ENCODE results near the gene CNN3. TPM values are rescaled to one million over a fixed set of nuclear protein-coding genes. Genes with fewer than 3 reads are reported as not detected.

The CNN3 gene
- total RNA-seq, 1 experiment from 2014 or later, result 106 TPM

DNA sequence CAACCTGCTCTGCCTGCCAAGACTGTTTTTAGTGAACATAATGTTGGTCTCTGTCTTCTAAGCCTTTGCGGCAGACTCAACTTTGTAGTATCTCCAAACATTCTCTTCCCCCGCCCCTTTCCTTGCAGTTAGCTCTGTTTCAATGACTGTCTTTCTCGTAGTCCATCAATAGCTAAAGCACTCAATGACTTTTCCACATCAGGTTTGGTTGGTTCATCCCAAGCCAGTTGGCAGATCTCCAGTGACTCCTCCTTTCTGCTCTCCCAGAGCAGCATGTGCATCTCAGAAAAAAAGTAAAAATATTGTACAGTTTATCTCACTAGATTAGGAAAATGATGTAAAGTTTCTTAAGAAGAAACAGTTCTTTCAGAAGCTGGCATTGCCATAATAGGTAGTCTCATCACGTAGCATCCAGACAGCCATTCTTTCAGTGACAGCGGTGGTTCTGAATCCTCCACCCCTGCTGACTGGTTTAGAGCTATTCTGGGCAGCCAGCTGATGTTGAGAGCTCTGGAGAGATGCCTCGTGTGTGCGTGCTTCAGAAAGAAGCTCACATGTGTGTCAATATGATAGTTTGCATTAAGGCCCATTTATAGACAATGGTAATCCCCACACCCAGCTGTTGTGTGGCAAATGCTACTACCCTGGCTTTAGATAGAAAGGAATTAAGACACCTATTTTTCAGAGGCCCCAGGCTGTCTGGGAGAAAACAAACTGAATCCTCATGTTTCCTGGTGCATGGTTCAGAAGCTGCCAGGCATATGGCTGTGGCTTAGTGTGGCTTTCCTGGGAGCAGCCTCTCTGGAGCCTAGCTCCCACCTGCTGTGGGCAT lies 53.2 kb downstream of the CNN3 start:
- no peak for DNase-seq (ENCODE audit: low read depth)
- in situ Hi-C loops (cut with HindIII; ENCODE audit: low pct_unique_long_range_greater_than_20kb, low sequenced_read_pairs), result no loop called here

DNA sequence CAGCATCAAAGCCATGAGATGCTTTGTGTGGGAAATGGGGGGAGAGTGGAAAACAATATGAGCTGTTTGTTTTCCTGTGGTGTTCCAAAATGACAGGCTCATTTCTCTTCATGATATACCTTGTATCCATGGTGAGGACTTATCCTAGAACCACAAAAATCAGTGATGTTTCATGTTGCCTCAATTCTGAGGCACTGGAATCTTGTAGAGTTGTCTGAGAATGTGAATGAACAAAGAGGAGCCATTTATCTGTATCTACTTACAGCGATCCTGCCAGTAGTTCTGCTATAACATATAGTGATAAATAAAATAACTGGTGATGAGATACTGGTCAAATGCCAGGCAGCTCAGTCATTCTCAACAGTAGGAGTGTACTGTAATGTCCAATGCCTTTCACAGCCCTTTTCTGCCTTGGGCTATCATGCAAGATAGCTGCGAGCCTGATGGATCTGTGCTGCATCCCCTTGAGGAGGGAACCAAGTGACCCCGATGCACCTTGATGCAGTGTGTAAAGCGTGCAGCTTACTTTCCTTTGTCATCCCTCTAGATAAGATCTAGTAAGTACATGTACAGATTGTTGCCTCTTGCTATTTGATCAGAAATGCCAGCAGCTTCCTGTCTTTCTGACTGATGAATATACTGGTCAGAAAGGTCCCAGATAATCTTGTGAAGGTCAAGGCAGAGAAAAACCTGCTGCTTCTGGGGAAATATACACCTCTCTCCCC lies 54.0 kb downstream of the CNN3 start:
- in situ Hi-C loops (cut with HindIII; ENCODE audit: low pct_unique_long_range_greater_than_20kb, low sequenced_read_pairs), result no loop called here
- no peak for DNase-seq (ENCODE audit: low read depth)

DNA sequence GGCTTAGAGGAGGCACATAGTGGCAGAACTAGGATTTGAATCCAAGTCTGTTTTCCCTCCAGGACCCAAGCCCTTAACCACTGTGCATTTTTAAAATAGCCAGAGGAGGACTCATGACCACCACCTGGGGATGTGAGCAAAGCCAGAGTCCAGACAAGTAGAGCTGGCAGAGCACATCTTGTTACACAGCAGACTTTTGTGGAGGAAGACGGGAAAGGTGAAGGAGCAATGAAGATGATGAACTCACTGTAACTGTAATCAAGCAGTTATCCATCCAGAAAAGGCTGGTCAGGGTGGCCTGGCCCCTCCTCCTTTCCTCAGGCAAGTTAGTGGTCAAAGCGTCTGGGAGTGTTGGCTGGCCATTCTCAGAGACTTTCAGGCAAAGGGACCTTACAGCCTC lies 55.9 kb downstream of the CNN3 start:
- DNase-seq (ENCODE audit: low read depth), result no peak
- in situ Hi-C loops (cut with HindIII; ENCODE audit: low pct_unique_long_range_greater_than_20kb, low sequenced_read_pairs), result no loop called here

DNA sequence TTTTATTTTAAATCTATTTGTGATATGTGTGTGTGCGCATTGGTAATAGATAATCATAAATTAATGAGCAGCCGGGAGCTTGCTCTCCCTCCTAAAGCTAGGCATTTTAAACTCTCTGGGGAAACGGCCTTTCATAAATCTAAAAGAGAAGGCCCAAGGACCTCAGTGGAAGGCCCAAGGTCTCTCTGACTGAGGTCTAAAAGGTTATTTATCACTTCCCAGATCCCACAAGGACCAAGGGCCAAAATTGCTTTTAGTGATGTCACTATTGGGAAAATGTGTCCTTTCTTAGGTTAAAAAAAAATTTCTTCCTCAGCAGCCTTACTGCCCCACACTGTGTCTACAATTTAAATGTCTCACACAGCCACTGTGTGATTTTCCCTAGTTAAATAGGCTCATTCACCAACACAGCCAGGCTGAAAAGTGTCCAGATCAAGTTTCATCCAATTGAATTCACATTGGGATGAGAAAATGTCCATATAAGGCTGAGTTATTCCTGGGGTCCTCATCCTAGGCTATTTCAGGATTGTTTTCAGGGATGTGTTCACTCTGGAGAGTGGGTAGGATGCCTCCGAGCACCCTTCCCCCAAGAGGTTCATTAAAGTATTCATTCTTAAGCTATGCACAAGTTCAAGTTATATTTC lies 60.6 kb downstream of the CNN3 start:
- DNase-seq (ENCODE audit: low read depth), result no peak
- in situ Hi-C loops (cut with HindIII; ENCODE audit: low pct_unique_long_range_greater_than_20kb, low sequenced_read_pairs), result no loop called here

DNA sequence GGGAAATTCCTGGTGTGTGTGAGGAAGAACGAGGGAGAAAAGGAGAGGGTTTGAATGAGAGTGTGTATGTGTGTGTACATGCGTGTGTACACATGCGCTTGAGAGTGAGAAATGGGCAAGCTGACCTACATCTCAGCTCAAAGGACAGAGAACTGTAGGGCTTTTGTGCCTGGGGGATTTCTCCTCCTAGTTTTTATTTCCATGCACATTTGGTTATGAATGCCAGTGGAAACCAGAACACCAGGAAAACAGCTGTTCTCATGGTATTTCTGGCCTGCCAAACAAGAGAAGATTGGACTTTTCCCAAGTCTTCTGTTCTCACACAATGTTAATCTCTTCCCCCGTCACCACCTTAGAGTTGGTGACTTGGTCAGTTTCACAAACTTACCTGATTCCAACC lies 61.5 kb downstream of the CNN3 start:
- DNase-seq (ENCODE audit: low read depth), result no peak
- in situ Hi-C loops (cut with HindIII; ENCODE audit: low pct_unique_long_range_greater_than_20kb, low sequenced_read_pairs), result no loop called here

DNA sequence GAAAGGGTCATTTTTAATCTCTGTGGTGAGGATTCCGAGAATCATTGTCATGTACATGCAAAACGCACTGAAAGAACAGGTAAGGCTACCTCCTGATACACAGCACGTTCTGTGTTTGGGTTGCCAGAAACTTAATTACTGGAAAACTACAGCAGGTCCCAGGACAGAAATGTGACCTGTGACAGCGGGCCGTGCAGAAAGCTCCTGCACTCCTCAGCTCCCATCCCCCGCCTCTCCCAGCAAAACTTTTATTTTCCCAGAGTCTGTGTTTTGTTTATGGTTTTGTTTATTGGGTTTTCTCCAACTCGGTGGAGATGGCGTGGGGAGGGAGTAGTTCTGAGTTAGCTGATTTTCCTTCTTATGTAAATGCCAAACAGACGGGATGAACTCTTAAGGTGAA lies 62.1 kb downstream of the CNN3 start:
- no peak for DNase-seq (ENCODE audit: low read depth)
- in situ Hi-C loops (cut with HindIII; ENCODE audit: low pct_unique_long_range_greater_than_20kb, low sequenced_read_pairs), result no loop called here

DNA sequence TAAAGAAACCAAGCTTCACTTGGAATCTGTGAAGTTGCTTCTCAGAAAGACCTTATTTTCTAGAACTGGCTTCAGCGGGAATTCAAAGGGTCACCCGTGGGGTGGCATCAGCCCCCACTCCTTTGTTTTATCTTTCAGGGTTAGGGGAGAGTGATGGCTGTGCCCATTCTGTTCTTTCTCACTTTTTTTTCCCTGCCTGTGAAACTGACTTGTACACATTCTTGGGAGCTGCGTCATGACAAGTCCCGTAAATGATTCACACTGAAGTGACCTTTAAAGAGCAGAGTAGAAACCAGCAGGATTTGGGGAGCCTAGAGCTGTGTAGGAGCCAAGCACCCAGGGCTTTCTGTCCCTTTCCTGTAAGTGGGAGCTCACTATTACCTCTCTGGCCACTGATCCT lies 63.0 kb downstream of the CNN3 start:
- in situ Hi-C loops (cut with HindIII; ENCODE audit: low pct_unique_long_range_greater_than_20kb, low sequenced_read_pairs), result no loop called here

DNA sequence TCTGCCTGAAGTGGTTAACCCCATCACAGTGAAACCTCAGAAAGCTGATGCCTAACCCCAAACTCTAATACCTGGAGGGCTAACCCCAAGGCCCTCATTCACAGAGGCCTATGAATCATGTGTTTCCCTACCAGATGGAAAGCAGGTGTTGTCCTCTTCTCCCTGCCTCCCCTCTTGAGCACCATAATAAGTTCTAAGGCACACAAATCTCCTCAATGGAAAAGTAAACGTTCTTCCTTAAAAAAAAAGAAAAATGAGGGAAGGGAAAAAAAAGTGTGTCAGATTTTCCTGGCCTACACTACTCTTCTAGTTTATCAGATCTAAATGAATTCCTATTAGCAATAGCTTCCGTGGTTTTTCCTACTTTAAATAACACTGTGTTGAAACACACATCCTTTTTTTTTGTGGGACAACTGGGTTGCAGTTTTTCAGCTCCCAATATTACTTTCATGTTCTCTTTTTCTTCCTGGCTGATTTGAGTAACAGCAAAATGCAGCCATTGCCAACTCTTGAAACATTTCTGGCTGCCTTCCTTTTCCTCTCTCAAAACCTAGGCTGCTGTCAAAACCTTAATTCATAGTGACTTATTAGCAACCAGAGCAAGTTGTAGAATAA lies 63.5 kb downstream of the CNN3 start:
- in situ Hi-C loops (cut with HindIII; ENCODE audit: low pct_unique_long_range_greater_than_20kb, low sequenced_read_pairs), result no loop called here
- no peak for DNase-seq (ENCODE audit: low read depth)

More for the DNA sequence above, 63.0 kb downstream of the CNN3 start:
- DNase-seq (ENCODE audit: low read depth), result peak; percentile 41

DNA sequence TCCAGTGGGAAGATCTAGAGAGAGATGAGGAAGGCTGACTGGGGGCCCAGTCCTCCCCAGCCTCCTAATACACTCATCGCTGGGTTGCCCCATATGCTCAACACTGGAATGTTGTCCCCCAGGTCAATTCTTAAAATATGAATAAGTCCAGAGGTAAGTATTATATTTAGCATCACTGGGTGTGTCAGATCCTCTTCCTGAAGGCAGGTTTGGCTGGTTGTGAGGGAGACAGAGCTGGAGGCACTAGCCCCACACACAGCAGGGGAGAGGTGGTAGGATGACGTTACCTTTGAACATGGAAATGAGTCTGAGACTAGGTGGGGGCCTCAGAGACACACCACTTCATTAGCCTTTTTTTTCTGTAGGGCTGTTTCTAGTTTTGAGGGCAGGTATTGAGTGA lies 64.2 kb downstream of the CNN3 start:
- in situ Hi-C loops (cut with HindIII; ENCODE audit: low pct_unique_long_range_greater_than_20kb, low sequenced_read_pairs), result no loop called here
- no peak for DNase-seq (ENCODE audit: low read depth)

DNA sequence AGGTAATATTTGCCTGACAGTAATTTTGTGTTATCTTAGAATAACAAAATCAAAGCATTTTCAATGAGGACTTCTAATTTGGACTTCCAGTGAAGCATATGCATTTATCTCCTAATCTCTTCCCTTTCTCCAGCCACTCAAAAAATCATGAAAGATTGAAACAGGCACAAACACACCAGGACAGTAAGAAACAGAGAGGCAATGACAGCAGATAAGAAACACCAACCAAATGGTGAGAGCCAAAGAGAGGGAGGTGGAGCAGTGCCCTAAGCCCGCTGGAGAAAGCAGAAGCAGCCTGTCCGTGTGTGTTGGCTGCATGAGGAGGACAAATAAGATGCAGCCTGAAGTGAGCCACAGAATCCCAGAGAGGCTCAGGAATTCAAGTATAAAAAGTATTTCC lies 67.7 kb downstream of the CNN3 start:
- no peak for DNase-seq (ENCODE audit: low read depth)
- in situ Hi-C loops (cut with HindIII; ENCODE audit: low pct_unique_long_range_greater_than_20kb, low sequenced_read_pairs), result no loop called here

DNA sequence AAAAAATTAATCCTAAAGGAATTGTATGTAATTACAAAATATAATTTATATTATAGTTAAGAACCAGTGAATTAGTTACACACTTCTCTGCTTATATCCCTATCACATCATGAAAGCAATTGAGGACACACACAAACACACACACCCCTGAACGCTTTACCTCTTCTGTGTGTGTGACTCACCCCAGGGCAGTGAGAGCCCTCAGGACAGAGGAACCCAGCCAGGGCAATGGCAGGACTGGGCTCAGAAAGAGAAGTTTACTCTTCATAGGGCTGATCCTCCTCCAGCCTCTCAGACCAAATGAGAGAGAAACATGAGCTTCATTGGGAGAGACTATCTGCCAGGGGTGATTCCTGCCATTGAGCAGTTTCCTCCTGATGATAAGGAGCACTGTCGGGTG lies 68.6 kb downstream of the CNN3 start:
- no peak for DNase-seq (ENCODE audit: low read depth)
- in situ Hi-C loops (cut with HindIII; ENCODE audit: low pct_unique_long_range_greater_than_20kb, low sequenced_read_pairs), result no loop called here

DNA sequence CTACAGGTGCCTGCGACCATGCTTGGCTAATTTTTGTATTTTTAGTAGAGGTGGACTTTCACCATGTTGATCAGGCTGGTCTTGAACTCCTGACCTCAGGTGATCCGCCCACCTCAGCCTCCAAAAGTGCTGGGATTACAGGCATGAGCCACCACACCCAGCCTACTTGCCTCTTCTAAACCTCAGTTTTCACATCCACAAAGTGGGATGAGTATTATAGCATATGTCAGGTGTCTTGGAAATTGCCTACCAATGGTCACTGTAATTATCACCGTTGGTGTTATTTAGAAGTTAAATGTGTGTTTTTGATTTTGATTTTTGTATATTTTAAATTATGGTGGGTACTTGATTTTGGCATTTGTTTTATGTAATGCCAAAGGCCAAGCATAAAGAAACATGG lies 70.0 kb downstream of the CNN3 start:
- in situ Hi-C loops (cut with HindIII; ENCODE audit: low pct_unique_long_range_greater_than_20kb, low sequenced_read_pairs), result no loop called here
- DNase-seq (ENCODE audit: low read depth), result no peak

DNA sequence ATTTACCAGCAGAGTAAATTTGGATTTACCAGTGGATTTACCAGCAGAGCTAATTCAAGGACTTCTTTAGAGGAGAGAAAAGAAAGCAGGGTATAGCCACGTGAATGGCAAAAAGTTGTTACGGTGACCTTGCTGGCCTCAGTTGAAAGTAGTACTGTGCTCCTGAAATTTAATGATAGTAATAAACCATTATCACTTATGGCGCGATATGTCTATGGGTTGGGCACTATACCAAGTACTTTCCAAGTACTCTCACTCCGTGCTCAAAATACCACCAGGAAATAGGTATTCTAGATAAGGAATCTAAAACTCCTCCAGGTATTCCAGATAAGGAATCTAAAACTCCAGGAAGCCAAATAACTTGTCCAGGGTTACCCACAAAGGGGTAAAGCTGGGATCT lies 70.9 kb downstream of the CNN3 start:
- in situ Hi-C loops (cut with HindIII; ENCODE audit: low pct_unique_long_range_greater_than_20kb, low sequenced_read_pairs), result no loop called here
- no peak for DNase-seq (ENCODE audit: low read depth)

DNA sequence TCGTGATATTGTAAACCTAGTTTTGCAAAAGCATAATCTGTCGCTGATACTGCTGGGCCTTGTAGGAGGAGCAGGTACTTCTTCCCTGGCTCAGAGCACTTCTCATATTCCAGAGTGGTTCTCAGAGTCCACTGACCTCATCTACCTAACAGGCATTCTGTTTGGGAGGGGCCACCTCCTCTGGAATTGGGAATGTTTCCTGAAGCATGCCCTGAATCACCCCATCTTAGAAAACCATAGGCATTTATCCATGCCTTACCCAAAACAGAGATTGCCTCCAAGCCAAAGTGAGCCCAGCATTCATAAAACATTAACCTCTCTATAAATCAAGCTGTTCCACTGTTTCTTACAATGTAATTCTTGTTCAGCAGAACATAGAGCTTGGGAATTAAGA lies 71.6 kb downstream of the CNN3 start:
- in situ Hi-C loops (cut with HindIII; ENCODE audit: low pct_unique_long_range_greater_than_20kb, low sequenced_read_pairs), result no loop called here
- peak; percentile 32 for DNase-seq (ENCODE audit: low read depth)

DNA sequence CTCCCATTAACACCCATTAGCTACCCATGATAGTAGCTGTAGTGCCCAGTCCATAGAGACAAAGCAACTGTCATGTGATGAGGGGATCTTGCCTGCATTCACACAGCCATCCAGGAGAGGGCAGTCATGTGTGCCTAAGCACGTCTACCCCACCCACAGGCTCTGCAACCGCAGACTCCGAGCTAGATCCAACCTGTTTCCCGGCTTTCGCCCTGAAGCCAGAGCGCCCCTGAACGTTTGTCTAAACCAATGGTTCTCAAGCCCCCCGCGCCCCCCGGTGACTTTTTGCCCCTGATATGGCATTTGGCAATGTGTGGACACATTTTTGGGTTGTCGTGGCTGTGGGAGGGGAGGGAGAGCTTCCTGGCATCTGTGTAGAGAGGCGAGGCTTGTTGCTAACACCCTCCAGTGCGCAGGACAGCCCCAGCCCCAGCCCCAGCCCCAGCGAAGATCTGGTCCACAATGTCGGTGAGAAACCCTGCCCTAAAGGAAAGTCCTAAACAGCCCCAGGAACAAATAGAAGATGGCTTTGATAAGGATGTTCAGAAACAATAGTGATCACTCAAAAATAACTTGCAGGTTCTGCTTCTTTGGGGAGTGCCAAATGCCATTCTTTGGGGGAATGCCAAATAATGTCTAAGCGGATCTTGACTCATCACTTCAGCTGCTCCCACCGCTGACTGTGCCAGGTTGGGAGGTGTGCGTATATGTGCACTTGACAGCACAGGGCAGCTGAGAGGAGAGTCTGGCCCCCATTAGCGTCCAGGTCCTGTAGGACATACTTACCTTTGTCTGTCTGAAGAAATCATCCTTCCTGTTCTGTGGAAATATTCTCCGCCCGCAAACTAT lies 72.2 kb downstream of the CNN3 start:
- DNase-seq (ENCODE audit: low read depth), result peak; percentile 64
- in situ Hi-C loops (cut with HindIII; ENCODE audit: low pct_unique_long_range_greater_than_20kb, low sequenced_read_pairs), result no loop called here

DNA sequence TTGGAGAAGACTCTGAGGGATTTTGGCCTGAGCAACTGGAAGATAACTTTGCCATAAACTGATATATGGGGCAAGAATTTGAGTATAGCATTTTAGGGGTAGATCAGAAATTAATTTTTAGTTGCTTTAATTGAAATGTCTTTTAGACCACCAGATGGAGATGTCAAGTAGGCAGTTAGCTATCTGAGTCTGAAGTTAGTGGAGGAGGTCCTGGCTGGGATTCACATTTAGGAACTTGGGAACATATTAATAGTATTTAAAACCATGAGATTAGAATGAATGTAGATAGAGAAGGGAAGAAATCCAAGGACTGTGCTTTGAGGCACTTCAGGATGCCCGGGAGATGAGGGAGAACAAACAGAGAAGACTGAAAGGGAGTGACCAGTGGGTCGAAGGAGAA lies 74.1 kb downstream of the CNN3 start:
- DNase-seq (ENCODE audit: low read depth), result no peak
- in situ Hi-C loops (cut with HindIII; ENCODE audit: low pct_unique_long_range_greater_than_20kb, low sequenced_read_pairs), result no loop called here

DNA sequence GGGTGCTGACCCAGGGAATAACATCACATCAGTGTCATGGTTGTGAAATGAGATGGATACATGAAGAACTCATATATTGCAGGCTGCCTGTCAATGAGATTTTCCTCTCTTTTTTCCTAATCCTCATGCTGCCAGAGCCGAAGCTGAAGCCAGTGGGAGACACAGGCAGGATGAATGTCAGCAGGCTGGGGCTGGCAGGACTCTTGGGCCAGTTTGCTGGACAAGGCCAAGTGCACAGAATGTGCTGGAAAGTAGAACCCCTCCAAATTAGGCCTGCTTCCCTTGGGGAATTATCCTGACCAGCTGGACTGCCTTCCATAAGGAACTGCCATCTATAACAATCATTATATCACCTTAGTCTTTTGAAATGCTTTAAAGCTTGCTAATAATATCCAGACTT lies 75.3 kb downstream of the CNN3 start:
- in situ Hi-C loops (cut with HindIII; ENCODE audit: low pct_unique_long_range_greater_than_20kb, low sequenced_read_pairs), result no loop called here
- no peak for DNase-seq (ENCODE audit: low read depth)
